Caco-2 (cell line): ENCODE data around the gene ADGRV1. TPM values are rescaled to one million over a fixed set of nuclear protein-coding genes. Genes with fewer than 3 reads are reported as not detected.
"Not testable (repeated sequence)": the region's sequence is repeated elsewhere in the genome, so short reads cannot be mapped to it uniquely, and the experiment has no call there.

Experiments used
- BruUV-seq: library from RNA; stranded (reverse); fragments of 400-500 nt; replicated peaks from 2 replicates; lab custom pipeline; 2021; lab: Mats Ljungman, UMichigan
- CTCF ChIA-PET: fragments of 300-600 bp; sonication (Branson Sonifier 250); formaldehyde crosslinking; loops from one replicate; lab custom pipeline; 2022; ENCODE audit warnings: antibody characterized with exemption; lab: Charles Lee
- POLR2A ChIA-PET: fragments of 300-600 bp; sonication (Branson Sonifier 250); formaldehyde crosslinking; loops from one replicate; lab custom pipeline; 2022; ENCODE audit warnings: antibody characterized with exemption; lab: Charles Lee
- DNase-seq, 2 experiments: peaks; one replicate each; pipeline versions ENCODE4 v3.0.0 to v3.0.0-alpha.2; 2020 to 2022
- H3K27me3 ChIP-seq: replicated peaks from 2 replicates; pipeline ENCODE4 v1.6.0; 2011; ENCODE audit warnings: low read length; ENCODE audit not compliant: control insufficient read depth, insufficient read depth
- H3K36me3 ChIP-seq: 2 replicates; pipeline ENCODE4 v1.5.1; 2011; ENCODE audit warnings: low read length; ENCODE audit not compliant: control insufficient read depth, insufficient read depth
- H3K4me1 ChIP-seq: fragments of 250-450 bp; sonication (Bioruptor Pico); 2 replicates; pipeline ENCODE4 v1.5.1; 2020; ENCODE audit warnings: mild to moderate bottlenecking
- H3K4me3 ChIP-seq: 2 replicates; pipeline ENCODE4 v1.5.1; 2011; ENCODE audit warnings: low read depth, mild to moderate bottlenecking, control low read depth, low read length
- H3K9me3 ChIP-seq: fragments of 250-450 bp; sonication (Bioruptor Pico); 2 replicates; pipeline ENCODE4 v1.5.1; 2020; ENCODE audit warnings: mild to moderate bottlenecking, moderate library complexity
- H3K27ac Mint-ChIP-seq: one replicate; pipeline ENCODE4 v1.8.0; 2022; ENCODE audit warnings: mixed read lengths; ENCODE audit not compliant: unreplicated experiment
- H3K27me3 Mint-ChIP-seq: one replicate; pipeline ENCODE4 v1.8.0; 2022; ENCODE audit warnings: mixed read lengths; ENCODE audit not compliant: insufficient read depth, unreplicated experiment
- H3K36me3 Mint-ChIP-seq: one replicate; pipeline ENCODE4 v1.8.0; 2022; ENCODE audit warnings: mild to moderate bottlenecking, mixed read lengths; ENCODE audit not compliant: insufficient read depth, unreplicated experiment
- H3K4me1 Mint-ChIP-seq: one replicate; pipeline ENCODE4 v1.8.0; 2022; ENCODE audit warnings: low read depth, mixed read lengths; ENCODE audit not compliant: unreplicated experiment
- H3K4me3 Mint-ChIP-seq: one replicate; pipeline ENCODE4 v1.8.0; 2022; ENCODE audit warnings: mild to moderate bottlenecking, moderate library complexity, mixed read lengths; ENCODE audit not compliant: unreplicated experiment
- H3K9me3 Mint-ChIP-seq: one replicate; pipeline ENCODE4 v1.8.0; 2022; ENCODE audit warnings: mixed read lengths; ENCODE audit not compliant: unreplicated experiment
- CTCF ChIP-seq, 2 experiments: fragments of 200-600 bp in 1 of 2; IDR thresholded peaks; 1 replicate in 1 of 2; 2 replicates in 1 of 2; pipeline versions ENCODE4 v1.5.1 to v1.8.0; 2011 to 2022; ENCODE audit warnings: antibody characterized with exemption in 1 of 2, control low read depth in 1 of 2, inconsistent platforms in 1 of 2, low read depth in 1 of 2, low read length in 1 of 2, mild to moderate bottlenecking in 1 of 2, moderate library complexity in 1 of 2; ENCODE audit not compliant: insufficient read depth in 1 of 2, severe bottlenecking in 1 of 2, unreplicated experiment in 1 of 2
- intact Hi-C: fragments of 100-400 bp; cut with micrococcal nuclease; formaldehyde crosslinking; loops from one replicate; pipeline ENCODE4 v1.10.0; 2022; ENCODE audit not compliant: unreplicated experiment
- total RNA-seq: library from RNA; stranded (reverse); gene quantifications from 2 replicates; pipeline ENCODE4 v1.2.3, GENCODE V29; 2022

ADGRV1 gene
- total RNA-seq, 1 experiment from 2014 or later, result 23.2 TPM

GRCh38 chr5:91007780-91008402, 449.3 kb downstream of the ADGRV1 start:
- Histone ChIP-seq H3K4me1 (no peaks in the 10 kb centered on the region), H3K4me3 (no peak overlapping the region), H3K36me3 (no peaks in the 10 kb centered on the region), H3K9me3 (no peaks in the 10 kb centered on the region), H3K27me3 (no peaks in the 10 kb centered on the region)
- no peaks in the 10 kb centered on the region for H3K36me3 Mint-ChIP-seq
- H3K9me3 Mint-ChIP-seq, result no peaks in the 10 kb centered on the region
- CTCF ChIA-PET, result no interaction called here
- no peak for DNase-seq
- TF ChIP-seq CTCF (IDR thresholded peaks at IDR 0.05; ENCODE audit: insufficient read depth in 1 of 2, low read depth in 1 of 2, low read length in 1 of 2, severe bottlenecking in 1 of 2, unreplicated experiment in 1 of 2), result no peak
- no TSS peak for BruUV-seq
- no peaks in the 10 kb centered on the region for H3K4me1 Mint-ChIP-seq
- POLR2A ChIA-PET, result interaction anchor here (0.6 kb wide), 1 partner anchor 1303 kb away, joined by 3 read pairs; no protein-coding TSS in a partner anchor
- no peak overlapping the region for H3K27ac Mint-ChIP-seq
- intact Hi-C loops, result loop anchor here (1.0 kb wide), 1 partner anchor 76 kb away; no protein-coding TSS in a partner anchor
- no peaks in the 10 kb centered on the region for H3K27me3 Mint-ChIP-seq
- no peak overlapping the region for H3K4me3 Mint-ChIP-seq

- no peaks in the 10 kb centered on the region for H3K27me3 Mint-ChIP-seq
- intact Hi-C loops, result no loop called here
- no TSS peak for BruUV-seq
- ChIA-PET POLR2A (no interaction called here), CTCF (no interaction called here)
- H3K9me3 ChIP-seq, result 0 out of 2 replicates have a peak, but pooled peaks cover 4% of the 10 kb centered on the region
- H3K27me3 ChIP-seq, result no peaks in the 10 kb centered on the region
- H3K4me1 Mint-ChIP-seq, result no peaks in the 10 kb centered on the region
- no peak for DNase-seq
- peaks cover 8% of the 10 kb centered on the region for H3K9me3 Mint-ChIP-seq
- no peak overlapping the region for H3K4me3 ChIP-seq
- no peaks in the 10 kb centered on the region for H3K36me3 ChIP-seq
- no peak overlapping the region for H3K4me3 Mint-ChIP-seq
- no peak overlapping the region for H3K27ac Mint-ChIP-seq
- TF ChIP-seq CTCF (IDR thresholded peaks at IDR 0.05; ENCODE audit: insufficient read depth in 1 of 2, low read depth in 1 of 2, low read length in 1 of 2, severe bottlenecking in 1 of 2, unreplicated experiment in 1 of 2), result no peak
- no peaks in the 10 kb centered on the region for H3K4me1 ChIP-seq
- H3K36me3 Mint-ChIP-seq, result peaks cover 3% of the 10 kb centered on the region
Observed at GRCh38 chr5:91010090-91010489, 451.5 kb downstream of the ADGRV1 start.

GRCh38 chr5:91011029-91011428, 452.4 kb downstream of the ADGRV1 start:
- peaks cover 6% of the 10 kb centered on the region for H3K36me3 Mint-ChIP-seq
- TF ChIP-seq CTCF (IDR thresholded peaks at IDR 0.05; ENCODE audit: insufficient read depth in 1 of 2, low read depth in 1 of 2, low read length in 1 of 2, severe bottlenecking in 1 of 2, unreplicated experiment in 1 of 2), result no peak
- no peak overlapping the region for H3K4me3 Mint-ChIP-seq
- DNase-seq, result no peak
- intact Hi-C loops, result no loop called here
- Histone ChIP-seq H3K9me3 (0 out of 2 replicates have a peak, but pooled peaks cover 5% of the 10 kb centered on the region), H3K36me3 (no peaks in the 10 kb centered on the region), H3K4me3 (no peak overlapping the region), H3K27me3 (no peaks in the 10 kb centered on the region), H3K4me1 (no peaks in the 10 kb centered on the region)
- no peaks in the 10 kb centered on the region for H3K4me1 Mint-ChIP-seq
- no peak overlapping the region for H3K27ac Mint-ChIP-seq
- no peaks in the 10 kb centered on the region for H3K27me3 Mint-ChIP-seq
- peaks cover 15% of the 10 kb centered on the region for H3K9me3 Mint-ChIP-seq
- POLR2A ChIA-PET, result no interaction called here
- CTCF ChIA-PET, result no interaction called here
- no TSS peak for BruUV-seq

- H3K4me1 Mint-ChIP-seq, BruUV-seq, H3K36me3 ChIP-seq, POLR2A ChIA-PET, H3K27me3 ChIP-seq, H3K4me1 ChIP-seq, H3K9me3 ChIP-seq, H3K36me3 Mint-ChIP-seq, H3K4me3 ChIP-seq, H3K4me3 Mint-ChIP-seq, H3K27me3 Mint-ChIP-seq, H3K27ac Mint-ChIP-seq, DNase-seq, intact Hi-C loops, CTCF ChIA-PET: not testable (repeated sequence)
- peaks cover 15% of the 10 kb centered on the region for H3K9me3 Mint-ChIP-seq
Observed at GRCh38 chr5:91012867-91013266, 454.3 kb downstream of the ADGRV1 start.
